ENCODE data around the gene UBAP2.

The UBAP2 gene

GRCh38 chr9:33919276-33919897 is 129.3 kb downstream of the UBAP2 start:
- DNase-seq = no peak

GRCh38 chr9:33917036-33917435 is 131.7 kb downstream of the UBAP2 start:
- DNase-seq = no peak

DNA sequence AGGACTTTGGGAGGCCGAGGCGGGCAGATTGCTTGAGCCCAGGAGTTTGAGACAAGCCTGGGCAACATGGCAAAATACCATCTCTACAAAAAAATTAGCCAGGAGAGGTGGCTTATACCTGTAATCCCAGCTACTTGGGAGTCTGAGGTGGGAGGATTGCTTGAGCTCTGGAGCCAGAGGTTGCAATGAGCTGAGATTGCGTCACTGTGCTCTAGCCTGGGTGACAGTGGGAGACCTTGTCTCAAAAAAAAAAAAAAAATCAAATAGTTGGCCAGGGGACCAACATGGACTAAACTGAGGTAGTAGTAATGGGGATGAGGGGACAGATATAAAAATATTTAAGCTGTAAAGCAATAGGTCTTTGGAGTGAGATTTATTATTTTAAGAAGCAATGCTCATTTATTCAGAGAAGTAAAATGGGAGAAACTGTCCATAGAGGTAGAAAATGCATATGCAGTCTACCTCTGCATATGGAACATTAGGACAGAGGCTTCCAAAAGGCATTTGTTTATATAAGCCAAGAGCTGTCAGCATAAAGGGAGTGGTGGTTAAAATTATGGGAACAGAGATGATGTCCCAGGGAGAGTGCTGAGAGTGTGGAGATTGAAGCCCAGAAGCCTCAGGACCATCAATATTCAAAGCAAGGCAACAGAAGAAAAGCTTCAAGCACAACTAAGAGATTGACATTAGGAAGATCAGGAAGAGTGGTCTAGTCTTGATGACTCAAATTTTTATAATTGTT is 133.6 kb downstream of the UBAP2 start:
- no peak for DNase-seq

- DNase-seq = no peak
These were observed 135.1 kb downstream of the UBAP2 start for GRCh38 chr9:33913541-33913940.

DNA sequence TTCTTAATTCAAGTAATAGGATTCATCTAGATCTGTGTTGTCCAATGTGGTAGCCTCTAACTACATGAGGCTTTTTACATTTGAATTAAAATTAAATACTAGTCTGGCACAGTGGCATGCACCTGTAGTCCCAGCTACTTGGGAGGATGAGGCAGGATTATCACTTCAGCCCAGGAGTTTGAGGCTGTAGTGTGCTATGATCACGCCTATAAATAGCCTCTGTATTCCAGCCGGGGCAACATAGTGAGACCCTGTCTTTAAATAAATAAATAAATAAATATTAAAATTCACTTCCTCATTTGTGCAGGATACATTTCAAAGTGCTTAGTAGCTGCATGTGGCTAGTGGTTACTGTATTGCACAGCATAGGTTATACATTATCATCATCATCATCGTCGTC is 139.9 kb downstream of the UBAP2 start:
- no peak for DNase-seq

GRCh38 chr9:33908114-33908513 is 140.6 kb downstream of the UBAP2 start:
- DNase-seq = peak; percentile 26

DNA sequence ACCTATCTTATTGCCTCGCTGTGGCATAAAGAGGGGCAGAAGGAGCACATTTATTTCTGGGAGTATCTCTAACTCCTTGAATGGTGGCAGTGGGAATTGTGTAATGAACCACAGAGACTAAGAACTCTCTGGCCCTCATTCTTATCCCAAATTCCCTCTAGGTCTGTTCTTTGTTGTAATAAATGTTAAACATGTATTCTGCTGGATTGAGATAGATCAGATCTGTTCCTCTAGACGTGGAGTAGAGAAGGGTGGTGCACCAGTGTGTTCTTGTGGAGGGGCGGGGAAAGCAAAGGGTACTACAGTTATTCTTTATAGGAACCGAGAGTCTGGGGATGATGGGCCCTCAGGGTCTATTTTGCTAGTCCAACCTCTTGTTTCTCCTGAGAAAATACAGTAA is 141.3 kb downstream of the UBAP2 start:
- DNase-seq = no peak

DNA sequence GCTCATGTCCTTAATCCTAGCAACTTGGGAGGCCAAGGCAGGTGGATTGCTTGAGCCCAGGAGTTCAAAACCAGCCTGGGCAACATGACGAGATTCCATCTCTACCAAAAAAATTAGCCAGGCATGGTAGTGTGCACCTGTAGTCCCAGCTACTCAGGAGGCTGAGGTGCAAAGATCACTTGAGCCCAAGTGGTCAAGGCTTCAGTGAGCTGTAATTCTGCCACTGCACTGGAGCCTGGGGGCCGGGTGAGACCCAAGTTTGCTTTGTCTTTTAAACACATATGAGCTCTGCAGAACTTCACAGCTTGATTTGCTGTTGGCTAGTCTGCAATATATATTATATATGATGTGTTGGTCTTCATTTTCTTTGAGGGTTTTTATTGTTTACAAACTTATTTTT is 141.9 kb downstream of the UBAP2 start:
- no peak for DNase-seq

DNA sequence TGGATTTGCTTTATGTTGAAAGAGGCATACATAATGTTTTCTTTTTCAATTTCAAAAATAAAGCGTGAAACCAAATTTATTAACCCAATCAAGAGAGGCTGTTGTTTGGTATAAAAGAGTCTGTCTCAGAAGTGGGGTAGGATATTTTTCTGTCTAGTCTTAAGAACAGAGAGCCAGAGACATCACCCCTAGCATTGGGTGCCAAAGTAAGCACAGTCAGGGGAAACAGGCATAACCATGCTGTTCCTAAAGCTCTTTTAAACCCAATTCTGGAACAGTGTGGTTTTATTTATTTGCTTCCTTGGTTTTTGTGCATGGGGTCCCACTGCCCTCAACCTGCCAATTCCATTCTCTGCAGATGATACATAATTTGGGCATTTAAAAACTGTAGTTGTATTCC is 143.6 kb downstream of the UBAP2 start:
- no peak for DNase-seq

GRCh38 chr9:33903157-33903780 is 145.4 kb downstream of the UBAP2 start:
- DNase-seq = no peak

GRCh38 chr9:33894316-33894715 is 154.4 kb downstream of the UBAP2 start:
- no peak for DNase-seq

GRCh38 chr9:33893861-33894260 is 154.8 kb downstream of the UBAP2 start:
- DNase-seq = no peak

GRCh38 chr9:33885948-33886347 is 162.7 kb downstream of the UBAP2 start:
- DNase-seq = no peak

DNA sequence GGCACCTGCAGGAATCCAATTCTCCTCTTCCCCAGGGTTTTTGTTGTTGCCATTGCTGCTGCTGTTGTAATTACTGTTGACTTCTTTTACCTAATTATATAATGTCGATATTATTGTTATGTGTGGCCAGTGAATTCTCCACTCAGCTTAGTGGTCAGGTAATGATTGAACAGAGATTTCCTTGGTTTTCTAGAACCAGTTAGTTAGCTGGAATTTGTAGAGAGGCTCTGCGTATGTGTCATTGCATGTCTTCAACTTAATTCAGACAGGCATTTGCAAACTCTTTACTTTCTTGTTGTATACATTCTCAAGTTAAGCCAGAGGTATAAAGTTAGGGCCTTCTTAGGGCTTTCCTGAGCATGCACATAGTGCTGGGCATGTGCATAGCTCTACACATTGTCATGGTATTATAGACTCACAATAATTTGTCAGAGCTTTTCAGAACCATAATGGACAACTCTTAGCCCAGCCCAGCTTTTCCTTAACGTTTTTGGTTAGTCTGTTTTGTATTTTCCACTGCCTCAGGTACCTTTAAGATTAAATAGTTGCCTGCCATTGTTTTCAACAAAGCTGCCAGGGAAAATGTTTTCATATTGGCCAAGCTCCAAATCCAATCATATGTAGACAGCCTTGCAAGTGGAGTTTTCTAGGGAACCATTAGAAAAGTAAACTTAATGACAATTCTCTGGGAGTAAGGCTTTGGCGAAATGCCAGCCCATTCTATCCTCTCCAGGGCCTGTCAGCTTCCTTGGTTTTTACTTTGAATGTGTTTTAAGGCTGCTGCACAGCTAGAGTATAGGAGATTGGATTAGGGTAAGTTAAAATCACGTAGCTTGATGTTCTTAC is 163.6 kb downstream of the UBAP2 start:
- DNase-seq = peak; percentile 84

- DNase-seq = no peak
These were observed 167.1 kb downstream of the UBAP2 start for GRCh38 chr9:33881635-33882034.

DNA sequence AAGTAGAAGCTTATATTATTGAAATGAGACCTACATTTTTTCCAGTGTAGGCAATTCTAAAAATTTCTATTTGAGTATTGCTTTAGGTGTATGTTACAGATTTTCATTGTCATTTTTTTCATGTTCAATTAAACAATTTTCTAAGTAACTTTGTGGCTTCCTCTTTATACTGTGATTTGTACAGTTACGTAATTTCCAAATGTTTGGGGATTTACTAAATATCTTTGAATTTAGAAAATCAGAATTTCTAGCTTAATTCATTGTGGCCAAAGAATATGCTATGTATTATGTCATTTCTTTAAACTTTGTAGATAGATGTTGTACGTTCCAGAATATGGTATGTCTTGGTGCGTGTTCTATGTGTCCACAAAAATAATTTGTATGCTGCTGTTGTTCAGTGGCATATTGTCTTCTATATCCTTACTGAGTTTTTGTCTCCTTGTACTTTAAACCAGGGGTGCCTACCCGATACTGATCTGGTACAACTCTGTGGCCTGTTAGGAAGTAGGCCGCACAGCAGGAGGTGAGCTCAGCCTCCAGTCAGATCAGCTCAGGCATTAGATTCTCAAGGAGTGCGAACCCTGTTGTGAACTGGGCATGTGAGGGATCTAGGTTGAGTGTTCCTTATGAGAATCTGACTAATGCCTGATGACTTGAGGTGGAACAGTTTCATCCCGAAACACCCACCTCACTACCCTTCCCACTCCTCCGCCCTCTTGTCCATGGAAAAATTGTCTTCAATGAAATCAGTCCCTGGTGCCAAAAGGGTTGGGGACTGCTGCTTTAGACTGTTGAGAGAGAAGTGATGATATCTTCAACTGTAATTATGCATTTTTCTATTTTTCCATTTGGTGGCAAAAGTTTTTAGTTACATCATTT is 168.2 kb downstream of the UBAP2 start:
- no peak for DNase-seq

GRCh38 chr9:33878691-33879366 is 169.9 kb downstream of the UBAP2 start:
- no peak for DNase-seq

- DNase-seq = no peak
These were observed 170.8 kb downstream of the UBAP2 start for GRCh38 chr9:33877727-33878489.

Measured in NCI-H146 (cell line).